IMR-90 (cell line): ENCODE measurements around the gene KCNQ5. TPM values are rescaled to one million over a fixed set of nuclear protein-coding genes. Genes with fewer than 3 reads are reported as not detected.

Experiments used
- ATAC-seq: fragments of 200-7000 bp; cut with Tn5 transposase; 2 replicates; pipeline ENCODE4 v1.9.1; 2020; ENCODE audit warnings: low read depth, mild to moderate bottlenecking, moderate library complexity
- BruUV-seq: library from RNA; stranded (reverse); fragments of 400-500 nt; replicated peaks from 2 replicates; lab custom pipeline; 2021; lab: Mats Ljungman, UMichigan
- CTCF ChIA-PET: fragments of 300-600 bp; formaldehyde crosslinking; extraction: SDS; loops from one replicate; lab custom pipeline; 2021; ENCODE audit warnings: antibody characterized with exemption; lab: Yijun Ruan, JAX
- POLR2A ChIA-PET: fragments of 300-600 bp; sonication (Branson Sonifier 250); formaldehyde crosslinking; loops from one replicate; lab custom pipeline; 2022; ENCODE audit warnings: antibody characterized with exemption; ENCODE audit not compliant: unreplicated experiment; lab: Charles Lee
- DNase-seq: peaks from one replicate; pipeline ENCODE4 v3.0.0; 2013
- H2AFZ ChIP-seq: replicated peaks from 2 replicates; pipeline ENCODE3; 2013; ENCODE audit warnings: low read length, mild to moderate bottlenecking; ENCODE audit not compliant: poor library complexity
- H2AK5ac ChIP-seq: 2 replicates; pipeline ENCODE4 v1.6.1; 2013; ENCODE audit warnings: low read depth, low read length, inconsistent platforms
- H2AK9ac ChIP-seq: replicated peaks from 2 replicates; pipeline ENCODE3; 2013; ENCODE audit warnings: mild to moderate bottlenecking, low read depth, low read length, moderate library complexity; ENCODE audit not compliant: poor library complexity
- H2BK120ac ChIP-seq: 2 replicates; pipeline ENCODE4 v1.6.1; 2013; ENCODE audit warnings: low read depth, low read length, inconsistent platforms
- H2BK15ac ChIP-seq: 3 replicates; pipeline ENCODE4 v1.6.1; 2013; ENCODE audit warnings: low read depth, low read length, inconsistent platforms
- H2BK20ac ChIP-seq: 2 replicates; pipeline ENCODE4 v1.6.1; 2013; ENCODE audit warnings: low read depth, mild to moderate bottlenecking, inconsistent platforms, low read length, moderate library complexity
- H2BK5ac ChIP-seq: 2 replicates; pipeline ENCODE4 v1.6.1; 2013; ENCODE audit warnings: mild to moderate bottlenecking, low read depth, low read length, inconsistent platforms; ENCODE audit not compliant: poor library complexity, severe bottlenecking
- H3K14ac ChIP-seq: replicated peaks from 2 replicates; pipeline ENCODE4 v1.6.1; 2013; ENCODE audit warnings: low read depth, low read length, inconsistent platforms
- H3K18ac ChIP-seq: 2 replicates; pipeline ENCODE4 v1.6.1; 2013; ENCODE audit warnings: low read depth, low read length, control low read depth
- H3K23ac ChIP-seq: 2 replicates; pipeline ENCODE4 v1.6.1; 2013; ENCODE audit warnings: low read depth, low read length, inconsistent platforms
- H3K27ac ChIP-seq: 2 replicates; pipeline ENCODE4 v1.5.1; 2013; ENCODE audit warnings: mild to moderate bottlenecking, control low read depth, low read length; ENCODE audit not compliant: insufficient read depth
- H3K27me3 ChIP-seq: 2 replicates; pipeline ENCODE4 v1.6.1; 2013; ENCODE audit warnings: low read length; ENCODE audit not compliant: control insufficient read depth, insufficient read depth
- H3K36me3 ChIP-seq: 2 replicates; pipeline ENCODE4 v1.6.1; 2013; ENCODE audit warnings: low read length, mixed read lengths; ENCODE audit not compliant: control insufficient read depth, insufficient read depth
- H3K4ac ChIP-seq: 2 replicates; pipeline ENCODE4 v1.6.1; 2013; ENCODE audit warnings: low read depth, low read length, inconsistent platforms
- H3K4me1 ChIP-seq: 2 replicates; pipeline ENCODE4 v1.6.1; 2013; ENCODE audit warnings: low read length, mixed read lengths; ENCODE audit not compliant: control insufficient read depth, insufficient read depth
- H3K4me2 ChIP-seq: 2 replicates; pipeline ENCODE4 v1.6.1; 2013; ENCODE audit warnings: low read depth, mild to moderate bottlenecking, control low read depth, low read length, moderate library complexity
- H3K4me3 ChIP-seq: 2 replicates; pipeline ENCODE4 v1.5.1; 2013; ENCODE audit warnings: low read depth, mild to moderate bottlenecking, control low read depth, low read length, moderate library complexity; ENCODE audit not compliant: insufficient read depth
- H3K56ac ChIP-seq: 2 replicates; pipeline ENCODE4 v1.6.1; 2013; ENCODE audit warnings: low read length, inconsistent platforms; ENCODE audit not compliant: insufficient read depth; ENCODE audit errors: extremely low read depth
- H3K79me1 ChIP-seq, 2 experiments: 2 replicates each; pipeline ENCODE4 v1.6.1; 2013; ENCODE audit warnings: low read length in 2 of 2, inconsistent platforms in 1 of 2, low read depth in 1 of 2
- H3K9ac ChIP-seq: 2 replicates; pipeline ENCODE4 v1.6.1; 2013; ENCODE audit warnings: low read depth, low read length, control low read depth
- H3K9me1 ChIP-seq: 2 replicates; pipeline ENCODE4 v1.6.1; 2013; ENCODE audit warnings: low read length, inconsistent platforms; ENCODE audit not compliant: insufficient read depth
- H3K9me3 ChIP-seq: 2 replicates; pipeline ENCODE4 v1.6.1; 2013; ENCODE audit warnings: low read length; ENCODE audit not compliant: control insufficient read depth, insufficient read depth
- H4K20me1 ChIP-seq: 2 replicates; pipeline ENCODE4 v1.6.1; 2013; ENCODE audit warnings: low read length, inconsistent platforms; ENCODE audit not compliant: insufficient read depth
- H4K5ac ChIP-seq: 2 replicates; pipeline ENCODE4 v1.6.1; 2013; ENCODE audit warnings: mild to moderate bottlenecking, low read depth, low read length, control low read depth
- H4K8ac ChIP-seq, 2 experiments: 2 replicates each; pipeline ENCODE4 v1.6.1; 2013; ENCODE audit warnings: low read depth in 2 of 2, low read length in 2 of 2, control low read depth in 1 of 2, inconsistent platforms in 1 of 2
- H4K91ac ChIP-seq: 2 replicates; pipeline ENCODE4 v1.6.1; 2013; ENCODE audit warnings: low read depth, low read length, inconsistent platforms; ENCODE audit not compliant: insufficient read depth
- CHD1 ChIP-seq: IDR thresholded peaks from 2 replicates; pipeline ENCODE4 v1.6.1; 2012; ENCODE audit warnings: low read depth, low read length, improper control_type of control experiment
- MAFK ChIP-seq: IDR thresholded peaks from 2 replicates; pipeline ENCODE4 v1.6.1; 2012; ENCODE audit warnings: low read depth, low read length, improper control_type of control experiment
- RAD21 ChIP-seq: IDR thresholded peaks from 2 replicates; pipeline ENCODE4 v1.6.1; 2012; ENCODE audit warnings: low read length, improper control_type of control experiment
- RFX5 ChIP-seq: IDR thresholded peaks from 2 replicates; pipeline ENCODE4 v1.8.0; 2012; ENCODE audit warnings: low read depth, mild to moderate bottlenecking, low read length, moderate library complexity
- SMC3 ChIP-seq: fragments of 150-350 bp; IDR thresholded peaks from 2 replicates; pipeline ENCODE4 v1.6.1; 2016; ENCODE audit warnings: low read depth, mild to moderate bottlenecking, antibody characterized with exemption, low read length, moderate library complexity
- WGBS, 2 experiments: methylation state at CpG; one replicate each; pipeline versions ENCODE4 v1.1.5 to v1.1.7; 2013; ENCODE audit warnings: missing lambda C conversion rate in 2 of 2; ENCODE audit not compliant: insufficient read length in 1 of 2; ENCODE audit errors: extremely low coverage in 2 of 2; 5-methylcytosine and 5-hydroxymethylcytosine counted together
- dilution Hi-C: fragments of 300-500 bp; cut with HindIII; formaldehyde crosslinking; loops from one replicate; pipeline ENCODE4 v1.14.3; 2018; ENCODE audit warnings: low sequenced_read_pairs; ENCODE audit not compliant: unreplicated experiment
- in situ Hi-C: fragments of 300-500 bp; cut with MboI; formaldehyde crosslinking; loops from 3 replicates; pipeline ENCODE4 v1.14.3; 2019; ENCODE audit warnings: low sequenced_read_pairs, inconsistent platforms, mixed read lengths
- intact Hi-C: fragments of 100-400 bp; cut with micrococcal nuclease; formaldehyde crosslinking; loops from 2 replicates; pipeline ENCODE4 v1.10.0; 2022
- polyA plus RNA-seq, 3 experiments: library from polyadenylated mRNA; depleted of rRNA; stranded (reverse); fragments of >200 nt; gene quantifications; 2 replicates each; pipeline ENCODE4 v1.2.3, GENCODE V29; 2012; ENCODE audit warnings: low replicate concordance in 1 of 3
- total RNA-seq: library from RNA; depleted of rRNA; stranded (reverse); fragments of >200 nt; gene quantifications from 2 replicates; pipeline ENCODE4 v1.2.3, GENCODE V29; 2012
- TF ChIP-seq, protein P1 (sequence below): conservative IDR thresholded peaks from 2 replicates; pipeline ENCODE4 v1.5.1; 2012; ENCODE audit warnings: mild to moderate bottlenecking, low read depth, low read length, improper control_type of control experiment
- TF ChIP-seq, protein P2 (sequence below): fragments of 150-350 bp; IDR thresholded peaks from 2 replicates; pipeline ENCODE4 v1.6.1; 2016; ENCODE audit warnings: low read depth, mild to moderate bottlenecking, low read length, moderate library complexity, borderline replicate concordance

The KCNQ5 gene
- total and polyA plus RNA-seq, 2 of the 4 experiments (the other 2 are of a cell fraction), result 0.75 to 1.3 TPM

DNA sequence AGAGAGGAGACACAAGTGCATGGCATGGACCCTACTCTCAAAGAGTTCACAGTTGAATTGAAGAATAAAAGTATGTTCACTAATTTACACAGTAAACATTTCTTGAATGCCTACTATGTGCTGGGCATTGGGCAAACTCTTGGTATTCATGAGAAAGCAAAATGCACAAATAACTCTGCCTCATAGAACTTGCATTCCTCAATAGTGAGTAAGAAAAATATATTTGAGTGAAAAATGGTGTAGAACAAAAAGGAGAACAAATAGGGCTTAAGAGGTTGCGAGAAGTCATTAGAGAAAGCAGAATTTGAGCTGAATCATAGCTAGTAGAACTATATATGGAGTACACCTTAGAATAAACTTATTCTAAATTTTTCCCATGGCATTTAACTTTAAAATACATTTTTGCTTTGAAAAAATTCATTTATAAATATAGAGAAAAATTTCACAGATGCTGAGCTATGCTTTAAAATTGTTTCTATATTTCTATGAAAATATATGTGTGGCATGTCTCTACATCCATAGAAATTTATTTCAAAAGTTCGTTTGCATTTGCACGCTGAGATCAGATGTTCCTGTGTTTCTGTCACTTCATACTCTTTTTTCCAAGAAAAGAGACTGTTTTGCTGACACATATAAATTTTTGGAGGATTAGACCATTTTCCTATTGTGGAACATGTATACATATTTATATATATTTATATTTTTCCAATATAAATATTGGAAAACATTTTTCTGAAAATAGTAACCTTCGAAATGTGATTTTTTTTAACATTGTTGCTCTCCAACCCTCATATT is 236.1 kb downstream of the KCNQ5 start:
- dilution Hi-C loops, result no loop called here
- no peak overlapping the region for H3K14ac ChIP-seq
- H2AFZ ChIP-seq, result no peak overlapping the region
- ATAC-seq, result peak; percentile 25; the same call in 1 of the 2 replicates
- no peaks in the 10 kb centered on the region for H3K36me3 ChIP-seq
- H3K18ac ChIP-seq, result no peak overlapping the region
- no peak overlapping the region for H3K27ac ChIP-seq
- peaks cover 6% of the 10 kb centered on the region for H3K4me1 ChIP-seq
- no peak overlapping the region for H2BK15ac ChIP-seq
- intact Hi-C loops, result no loop called here
- peaks cover 0 to 2% of the 10 kb centered on the region in 2 experiments; a peak in 1 of 4 replicates for H3K79me1 ChIP-seq
- WGBS, 2 experiments, result 56% methylated on average over 1 of the region's 4 CpGs; no CpG with 5 or more reads in 1 of the 2 experiments
- POLR2A ChIA-PET, result no interaction called here
- no peak overlapping the region for H2BK5ac ChIP-seq
- no TSS peak for BruUV-seq
- H4K91ac ChIP-seq, result no peak overlapping the region
- H4K20me1 ChIP-seq, result no peaks in the 10 kb centered on the region
- no peak overlapping the region for H2BK120ac ChIP-seq
- no peak overlapping the region for H3K56ac ChIP-seq
- H2AK9ac ChIP-seq, result no peak overlapping the region
- no peak overlapping the region for H4K5ac ChIP-seq
- no peak overlapping the region for H3K9ac ChIP-seq
- no peak overlapping the region for H2AK5ac ChIP-seq
- no peaks in the 10 kb centered on the region for H3K9me3 ChIP-seq
- H3K27me3 ChIP-seq, result no peaks in the 10 kb centered on the region
- CTCF ChIA-PET, result no interaction called here
- H3K9me1 ChIP-seq, result peaks cover 4% of the 10 kb centered on the region
- no peak overlapping the region for H3K4ac ChIP-seq
- TF ChIP-seq MAFK (peak; percentile 78), RAD21 (no peak), RFX5 (no peak), SMC3 (no peak), CHD1 (no peak)
- TF ChIP-seq, protein P1, sequence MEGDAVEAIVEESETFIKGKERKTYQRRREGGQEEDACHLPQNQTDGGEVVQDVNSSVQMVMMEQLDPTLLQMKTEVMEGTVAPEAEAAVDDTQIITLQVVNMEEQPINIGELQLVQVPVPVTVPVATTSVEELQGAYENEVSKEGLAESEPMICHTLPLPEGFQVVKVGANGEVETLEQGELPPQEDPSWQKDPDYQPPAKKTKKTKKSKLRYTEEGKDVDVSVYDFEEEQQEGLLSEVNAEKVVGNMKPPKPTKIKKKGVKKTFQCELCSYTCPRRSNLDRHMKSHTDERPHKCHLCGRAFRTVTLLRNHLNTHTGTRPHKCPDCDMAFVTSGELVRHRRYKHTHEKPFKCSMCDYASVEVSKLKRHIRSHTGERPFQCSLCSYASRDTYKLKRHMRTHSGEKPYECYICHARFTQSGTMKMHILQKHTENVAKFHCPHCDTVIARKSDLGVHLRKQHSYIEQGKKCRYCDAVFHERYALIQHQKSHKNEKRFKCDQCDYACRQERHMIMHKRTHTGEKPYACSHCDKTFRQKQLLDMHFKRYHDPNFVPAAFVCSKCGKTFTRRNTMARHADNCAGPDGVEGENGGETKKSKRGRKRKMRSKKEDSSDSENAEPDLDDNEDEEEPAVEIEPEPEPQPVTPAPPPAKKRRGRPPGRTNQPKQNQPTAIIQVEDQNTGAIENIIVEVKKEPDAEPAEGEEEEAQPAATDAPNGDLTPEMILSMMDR, result no peak
- TF ChIP-seq, protein P2, sequence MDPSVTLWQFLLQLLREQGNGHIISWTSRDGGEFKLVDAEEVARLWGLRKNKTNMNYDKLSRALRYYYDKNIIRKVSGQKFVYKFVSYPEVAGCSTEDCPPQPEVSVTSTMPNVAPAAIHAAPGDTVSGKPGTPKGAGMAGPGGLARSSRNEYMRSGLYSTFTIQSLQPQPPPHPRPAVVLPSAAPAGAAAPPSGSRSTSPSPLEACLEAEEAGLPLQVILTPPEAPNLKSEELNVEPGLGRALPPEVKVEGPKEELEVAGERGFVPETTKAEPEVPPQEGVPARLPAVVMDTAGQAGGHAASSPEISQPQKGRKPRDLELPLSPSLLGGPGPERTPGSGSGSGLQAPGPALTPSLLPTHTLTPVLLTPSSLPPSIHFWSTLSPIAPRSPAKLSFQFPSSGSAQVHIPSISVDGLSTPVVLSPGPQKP, result no peak
- no peak overlapping the region for H3K23ac ChIP-seq
- in situ Hi-C loops, result no loop called here
- H2BK20ac ChIP-seq, result no peak overlapping the region
- no peak overlapping the region for H4K8ac ChIP-seq
- H3K4me3 ChIP-seq, result no peak overlapping the region
- H3K4me2 ChIP-seq, result no peak overlapping the region
- peak; percentile 59 for DNase-seq
